T-helper 1 cell treated with Interleukin-12 subunit alpha and Interleukin-12 subunit beta and Interleukin-4 antibody, amounts not matched to agents 30 ng/mL and 1 ng/mL, for 36 hours (primary cell): ENCODE results near the gene THAP10. TPM values are rescaled to one million over a fixed set of nuclear protein-coding genes. Genes with fewer than 3 reads are reported as not detected.
"Not testable (repeated sequence)": the region's sequence is repeated elsewhere in the genome, so short reads cannot be mapped to it uniquely, and the experiment has no call there.

ENCODE experiments used
- intact Hi-C: fragments of 100-400 bp; cut with micrococcal nuclease; formaldehyde crosslinking; loops from one replicate; pipeline ENCODE4 v1.15.1; 2024
- total RNA-seq: library from RNA; stranded (reverse); gene quantifications from 2 replicates; pipeline ENCODE4 v1.2.3, GENCODE V29; 2022

THAP10 gene
- not detected in 2 replicates for total RNA-seq

DNA sequence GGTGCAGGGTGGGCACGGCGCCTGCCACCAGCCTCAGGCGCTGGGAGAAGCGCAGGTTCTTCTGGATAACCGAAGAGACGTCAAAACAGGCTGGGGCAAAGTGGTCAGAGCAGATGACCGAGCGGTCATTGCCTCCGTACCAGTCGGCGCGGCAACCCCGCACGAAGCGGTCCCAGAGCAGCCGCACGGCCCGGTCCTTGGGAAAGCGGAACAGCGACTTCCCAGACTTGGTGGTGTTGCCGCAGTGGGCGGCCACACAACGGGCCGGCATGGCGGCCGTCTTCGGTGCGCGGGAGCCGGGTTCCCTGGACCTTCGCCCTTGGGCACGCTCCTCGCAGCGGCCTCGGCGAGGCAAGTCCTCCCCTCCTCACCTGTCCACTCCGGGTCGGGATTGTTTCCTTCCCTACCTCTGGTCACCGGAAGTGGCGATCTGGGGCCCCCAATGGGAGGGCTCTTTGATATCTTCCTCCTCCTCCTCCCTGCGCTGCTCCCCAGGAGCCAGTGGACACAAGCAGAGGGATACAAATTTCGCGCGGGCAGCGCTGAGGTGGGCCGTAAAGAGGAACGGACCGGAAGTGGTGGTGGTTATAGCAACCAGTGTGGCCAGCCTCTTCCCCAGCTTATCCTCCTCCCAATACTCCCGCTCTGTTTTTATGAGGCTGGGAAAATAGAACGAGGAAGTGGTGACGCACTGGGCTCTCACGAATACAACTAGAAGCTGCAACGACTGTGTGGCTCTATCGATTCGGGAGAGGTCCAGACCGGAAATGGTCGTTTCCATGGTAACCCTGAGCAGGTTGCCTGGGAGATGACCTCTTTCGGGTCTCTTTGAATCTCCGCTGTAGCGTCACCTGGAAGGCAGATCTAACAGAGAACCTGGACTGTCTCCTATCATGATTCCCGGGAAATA is at the start of gene THAP10, which contains the start of gene LRRC49:
Gene THAP10, minus strand, starts transcription at position 432 of the 910 bp plus-strand sequence. Its CDS starts 161 bp downstream, at position 271.
Gene LRRC49, plus strand, starts transcription at position 825 of the 910 bp plus-strand sequence. Its CDS starts 69 bp downstream, at position 894.
- intact Hi-C loops: no loop called here

- intact Hi-C loops: no loop called here
These were observed 44.1 kb upstream of the THAP10 start for GRCh38 chr15:70936326-70936725.

GRCh38 chr15:70935631-70936030 is 43.4 kb upstream of the THAP10 start:
- intact Hi-C loops: no loop called here

- intact Hi-C loops: no loop called here
These were observed 41.2 kb upstream of the THAP10 start for GRCh38 chr15:70933411-70933810.

GRCh38 chr15:70932397-70932796 is 40.2 kb upstream of the THAP10 start:
- intact Hi-C loops: no loop called here

- intact Hi-C loops: no loop called here
These were observed 39.6 kb upstream of the THAP10 start for GRCh38 chr15:70931821-70932220.

DNA sequence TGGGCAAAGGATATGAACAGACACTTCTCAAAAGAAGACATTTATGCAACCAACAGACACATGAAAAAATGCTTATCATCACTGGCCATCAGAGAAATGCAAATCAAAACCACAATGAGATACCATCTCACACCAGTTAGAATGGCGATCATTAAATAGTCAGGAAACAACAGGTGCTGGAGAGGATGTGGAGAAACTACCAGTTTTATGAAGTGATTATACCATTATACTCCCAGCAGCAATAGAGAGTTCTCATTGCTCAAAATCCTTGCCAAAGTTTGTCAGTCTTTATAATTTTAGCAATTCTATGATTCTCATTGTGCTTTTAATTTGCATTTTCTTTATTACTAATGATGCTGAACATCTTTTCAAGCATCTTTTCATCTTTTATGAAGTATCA is 34.7 kb upstream of the THAP10 start:
- intact Hi-C loops: not testable (repeated sequence)

GRCh38 chr15:70923311-70924080 is 31.3 kb upstream of the THAP10 start:
- intact Hi-C loops: no loop called here

DNA sequence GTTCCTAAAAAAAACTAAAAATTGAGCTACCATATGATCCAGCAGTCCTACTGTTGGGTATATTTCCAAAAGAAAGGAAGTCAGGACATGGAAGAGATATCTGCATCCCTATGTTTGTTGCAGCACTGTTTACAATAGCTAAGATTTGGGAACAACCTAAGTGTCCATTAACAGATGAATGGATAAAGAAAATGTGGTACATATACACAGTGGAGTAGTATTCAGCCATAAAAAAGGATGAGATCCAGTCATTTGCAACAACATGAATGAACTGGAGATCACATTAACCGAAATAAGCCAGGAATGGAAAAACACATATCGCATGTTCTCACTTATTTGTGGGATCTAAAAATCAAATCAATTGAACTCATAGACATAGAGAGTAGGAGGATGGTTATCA is 29.9 kb upstream of the THAP10 start:
- intact Hi-C loops: no loop called here

GRCh38 chr15:70920981-70921696 is 28.9 kb upstream of the THAP10 start:
- intact Hi-C loops: no loop called here

DNA sequence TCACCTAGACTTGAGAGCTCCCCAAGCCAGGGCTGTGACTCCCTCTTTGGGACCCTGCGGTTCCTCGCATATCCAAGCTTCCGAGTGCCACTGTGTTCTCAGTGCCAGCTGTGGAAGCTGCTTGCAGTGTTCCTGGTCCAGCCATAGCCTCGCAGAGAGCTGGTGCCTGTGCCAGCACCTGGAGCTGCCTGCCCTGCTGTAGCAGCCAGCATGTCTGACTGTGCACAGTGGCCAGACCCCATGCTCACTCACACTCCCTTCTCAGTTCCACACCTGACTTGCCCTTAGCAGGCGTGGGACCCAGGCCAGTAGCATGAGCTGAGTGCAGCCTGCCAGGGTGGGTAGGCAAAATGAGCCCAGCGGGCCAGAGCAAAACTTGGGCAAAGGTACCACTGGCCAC is 25.7 kb upstream of the THAP10 start:
- intact Hi-C loops: no loop called here

- intact Hi-C loops: no loop called here
These were observed 24.3 kb upstream of the THAP10 start for GRCh38 chr15:70916531-70916930.

DNA sequence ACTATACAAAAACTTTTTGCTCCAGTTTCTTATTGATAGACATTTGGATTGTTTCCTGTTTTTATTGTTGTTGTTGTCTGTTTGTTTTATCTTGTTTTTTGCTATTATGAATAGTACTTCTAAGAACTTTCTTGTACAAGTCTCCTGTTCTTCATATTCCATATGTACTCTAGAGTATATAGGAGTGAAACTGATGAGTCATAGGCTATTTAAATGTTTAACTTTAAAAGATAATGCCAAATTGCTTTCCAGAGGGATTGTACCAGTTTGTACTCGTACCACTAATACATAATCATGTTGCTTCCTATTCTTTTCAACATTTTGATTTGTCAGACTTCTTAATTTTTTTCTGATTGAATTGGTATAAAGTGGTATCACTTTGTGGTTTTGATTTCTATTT is 20.0 kb upstream of the THAP10 start:
- intact Hi-C loops: no loop called here

DNA sequence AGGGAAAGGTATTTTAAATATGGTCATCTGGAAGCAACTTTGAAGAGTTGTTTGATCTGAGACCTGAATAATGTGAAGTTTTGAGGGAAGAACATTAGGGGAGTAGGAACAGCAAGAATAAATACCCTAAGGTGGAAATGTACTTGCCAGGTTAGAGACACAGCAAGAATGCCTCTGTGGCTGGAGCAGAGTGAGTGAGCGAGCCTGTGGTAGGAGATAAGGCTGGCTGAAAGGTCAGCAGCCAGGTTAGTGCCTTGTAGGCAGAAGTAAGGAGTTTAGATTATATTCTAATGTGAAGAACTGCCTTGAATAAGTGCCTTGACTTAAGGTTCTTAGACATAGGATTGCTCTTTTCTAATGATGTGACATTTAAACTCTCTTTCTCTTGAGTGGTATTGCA is 18.7 kb upstream of the THAP10 start:
- intact Hi-C loops: no loop called here

DNA sequence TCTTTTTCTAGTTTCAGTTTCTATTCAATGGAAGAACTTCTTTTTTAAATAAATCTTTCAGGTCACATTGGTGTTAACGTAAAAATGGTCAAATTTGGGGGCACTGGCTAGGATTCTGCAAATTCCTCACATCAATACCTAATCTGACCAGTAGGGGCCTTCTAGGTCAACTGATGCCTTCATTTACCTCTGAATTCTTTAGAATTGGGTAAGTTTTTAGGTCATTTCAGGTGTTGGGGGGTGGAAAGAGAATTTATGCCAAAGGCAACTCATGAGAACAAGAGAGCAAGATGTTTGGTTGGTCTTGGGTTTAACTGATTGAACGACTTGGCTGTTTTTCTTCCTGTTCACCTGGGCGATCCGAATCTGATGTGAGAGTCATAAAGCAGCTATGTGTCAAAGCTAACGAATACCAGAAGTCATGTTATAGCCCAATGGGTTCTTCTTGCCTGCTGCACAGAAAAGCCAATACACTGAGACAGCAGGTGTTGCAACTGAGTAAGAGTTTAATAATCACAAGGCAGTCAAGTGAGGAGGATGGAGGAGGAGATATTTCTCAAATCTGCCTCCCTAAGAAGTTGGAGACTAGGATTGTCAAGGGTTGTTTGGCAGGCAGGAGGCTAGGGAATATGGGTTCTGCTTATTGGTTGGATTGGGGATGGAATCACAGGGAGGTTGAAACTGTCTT is 15.7 kb upstream of the THAP10 start:
- intact Hi-C loops: no loop called here

DNA sequence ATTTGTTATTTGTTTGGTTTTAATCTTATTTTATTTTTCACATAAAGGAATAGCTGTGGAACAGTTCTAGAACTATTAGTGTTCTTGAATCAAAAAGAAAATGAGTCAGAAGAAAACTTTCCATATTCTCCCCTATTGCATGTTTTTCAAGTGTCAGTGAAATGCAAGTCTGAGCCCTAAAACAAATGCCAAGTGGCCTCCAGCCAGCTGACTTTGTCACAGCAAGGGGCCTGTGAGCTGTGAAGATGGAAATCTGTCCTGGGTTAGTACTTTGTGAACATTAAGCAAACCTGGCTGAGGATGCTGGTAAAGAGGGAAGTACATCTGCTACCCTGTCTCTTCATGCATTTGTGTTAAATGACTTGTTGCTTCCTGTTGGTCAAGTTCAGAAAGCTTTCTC is 14.6 kb upstream of the THAP10 start:
- intact Hi-C loops: no loop called here

GRCh38 chr15:70902107-70902506 is 9.9 kb upstream of the THAP10 start:
- intact Hi-C loops: no loop called here

GRCh38 chr15:70892912-70893560 is 803 bp upstream of the THAP10 start:
- intact Hi-C loops: no loop called here

DNA sequence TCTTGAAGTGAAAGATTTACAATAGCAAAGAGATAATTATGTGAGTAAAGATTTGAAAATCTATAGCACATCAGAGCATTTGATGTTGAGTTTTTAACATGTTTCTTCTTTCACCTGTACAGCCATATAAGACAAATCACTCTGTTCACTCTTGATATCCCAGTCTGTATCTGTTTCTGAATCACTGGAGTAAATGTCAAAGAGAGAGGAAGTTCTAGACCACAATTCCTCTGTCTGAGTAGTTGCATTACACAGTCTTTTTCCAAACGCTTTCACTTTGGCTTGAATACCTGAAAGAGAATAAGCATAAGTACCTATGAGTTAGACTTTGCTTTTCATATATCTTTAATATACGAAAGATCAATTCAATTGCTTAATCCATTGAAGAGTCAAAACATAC is 9.9 kb downstream of the THAP10 start:
- intact Hi-C loops: no loop called here

GRCh38 chr15:70880781-70881180 is 11.5 kb downstream of the THAP10 start:
- intact Hi-C loops: no loop called here

- intact Hi-C loops: no loop called here
These were observed 12.8 kb downstream of the THAP10 start for GRCh38 chr15:70879401-70879800.
